Measurements from ENCODE around the gene CXCL12.
A peak's percentile ranks its signal among the peaks of the same experiment; 100 is the strongest.

CXCL12 gene

GRCh38 chr10:44385026-44385695 lies at the start of gene CXCL12:
Gene CXCL12, minus strand, starts transcription at chr10:44385097. Its CDS starts 92 bp downstream, at chr10:44385005.
- DNase-seq, result peak; percentile 53

- no peak for DNase-seq
These were observed 42.6 kb upstream of the CXCL12 start for GRCh38 chr10:44427479-44427878.

GRCh38 chr10:44427037-44427436 lies 42.1 kb upstream of the CXCL12 start:
- peak; percentile 37 for DNase-seq

GRCh38 chr10:44426247-44427034 lies 41.5 kb upstream of the CXCL12 start:
- no peak for DNase-seq

- DNase-seq, result peak; percentile 24
These were observed 40.6 kb upstream of the CXCL12 start for GRCh38 chr10:44425466-44425865.

- DNase-seq, result no peak
These were observed 40.1 kb upstream of the CXCL12 start for GRCh38 chr10:44424957-44425356.

- no peak for DNase-seq
These were observed 39.4 kb upstream of the CXCL12 start for GRCh38 chr10:44424298-44424697.

- no peak for DNase-seq
These were observed 37.7 kb upstream of the CXCL12 start for GRCh38 chr10:44422570-44423101.

GRCh38 chr10:44422153-44422552 lies 37.3 kb upstream of the CXCL12 start:
- DNase-seq, result no peak

- no peak for DNase-seq
These were observed 35.1 kb upstream of the CXCL12 start for GRCh38 chr10:44419790-44420549.

- no peak for DNase-seq
These were observed 33.7 kb upstream of the CXCL12 start for GRCh38 chr10:44418637-44419036.

- DNase-seq, result peak; percentile 33
These were observed 32.9 kb upstream of the CXCL12 start for GRCh38 chr10:44417761-44418160.

GRCh38 chr10:44416936-44417335 lies 32.0 kb upstream of the CXCL12 start:
- no peak for DNase-seq

- DNase-seq, result no peak
These were observed 31.3 kb upstream of the CXCL12 start for GRCh38 chr10:44416021-44416771.

- DNase-seq, result no peak
These were observed 30.2 kb upstream of the CXCL12 start for GRCh38 chr10:44415121-44415520.

- DNase-seq, result no peak
These were observed 28.5 kb upstream of the CXCL12 start for GRCh38 chr10:44413416-44413815.

- no peak for DNase-seq
These were observed 26.4 kb upstream of the CXCL12 start for GRCh38 chr10:44411251-44411650.

- no peak for DNase-seq
These were observed 20.0 kb upstream of the CXCL12 start for GRCh38 chr10:44404741-44405437.

GRCh38 chr10:44402465-44403195 lies 17.7 kb upstream of the CXCL12 start:
- DNase-seq, result no peak

GRCh38 chr10:44400541-44400940 lies 15.6 kb upstream of the CXCL12 start:
- no peak for DNase-seq

All from activated CD8-positive, alpha-beta memory T cell treated with anti-CD3 and anti-CD28 coated beads for 24 hours (primary cell).